Ecto neural progenitor cell (in vitro differentiated cells): ENCODE measurements around the gene ISL1.
A peak's percentile ranks its signal among the peaks of the same experiment; 100 is the strongest.

Experiments used
- DNase-seq: peaks from one replicate; pipeline ENCODE4 v3.0.0-alpha.2; 2018; ENCODE audit warnings: low spot score

ISL1 gene

DNA sequence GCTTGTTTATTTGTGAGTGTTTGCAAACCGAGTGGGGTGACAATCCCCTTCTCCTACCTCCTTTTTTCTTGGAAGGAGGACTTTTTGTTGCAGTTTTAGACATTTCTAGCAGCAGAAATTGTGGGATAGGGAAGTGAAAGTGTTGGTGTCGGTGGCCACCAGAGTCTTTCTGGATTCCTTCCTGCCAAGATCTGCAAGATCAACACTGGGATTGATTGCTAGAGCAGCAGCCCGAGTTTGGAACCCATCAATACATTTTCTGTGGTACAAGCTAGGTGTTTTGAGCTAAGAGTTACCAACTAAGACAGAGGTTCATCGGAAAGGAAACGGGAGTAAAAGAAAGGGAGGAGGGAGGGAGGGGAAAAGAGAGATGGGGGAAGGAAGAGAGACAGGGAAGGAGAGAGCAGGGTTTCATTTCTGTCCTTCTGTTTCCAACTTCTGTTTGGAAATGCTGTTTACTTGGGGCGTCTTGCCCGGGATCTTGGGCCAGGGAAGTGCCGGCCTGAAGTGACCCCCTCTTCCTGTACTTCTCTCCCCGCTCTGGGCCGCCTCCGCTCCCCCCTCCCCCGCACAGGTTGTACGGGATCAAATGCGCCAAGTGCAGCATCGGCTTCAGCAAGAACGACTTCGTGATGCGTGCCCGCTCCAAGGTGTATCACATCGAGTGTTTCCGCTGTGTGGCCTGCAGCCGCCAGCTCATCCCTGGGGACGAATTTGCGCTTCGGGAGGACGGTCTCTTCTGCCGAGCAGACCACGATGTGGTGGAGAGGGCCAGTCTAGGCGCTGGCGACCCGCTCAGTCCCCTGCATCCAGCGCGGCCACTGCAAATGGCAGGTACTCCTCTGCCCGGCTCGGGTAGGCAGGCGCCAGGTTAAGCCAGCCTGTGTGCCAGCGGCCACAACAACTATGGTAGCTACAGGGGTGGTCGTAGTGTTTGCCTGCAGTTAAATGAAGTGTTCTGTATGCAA, 4.0 kb downstream of the ISL1 start:
- peak; percentile 62 for DNase-seq

DNA sequence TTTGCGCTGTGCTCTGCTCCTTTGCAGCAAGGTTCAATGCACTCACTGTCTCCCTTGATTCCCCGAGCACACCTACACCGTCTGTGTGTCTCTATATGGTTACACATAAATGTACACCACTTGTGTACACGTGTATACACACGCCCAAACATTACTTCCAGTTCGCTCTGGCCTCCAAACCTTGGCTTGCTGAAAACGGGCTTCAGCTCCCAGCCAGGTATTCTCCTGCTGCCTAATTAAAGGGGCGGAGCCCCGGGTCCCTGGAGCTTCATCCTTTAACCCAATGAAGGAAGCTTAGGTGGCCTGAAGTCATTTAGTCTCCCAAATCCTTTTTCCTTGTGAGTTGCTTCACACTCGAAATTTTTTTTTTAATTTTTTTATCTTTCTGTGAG, 4.6 kb downstream of the ISL1 start:
- no peak for DNase-seq

DNA sequence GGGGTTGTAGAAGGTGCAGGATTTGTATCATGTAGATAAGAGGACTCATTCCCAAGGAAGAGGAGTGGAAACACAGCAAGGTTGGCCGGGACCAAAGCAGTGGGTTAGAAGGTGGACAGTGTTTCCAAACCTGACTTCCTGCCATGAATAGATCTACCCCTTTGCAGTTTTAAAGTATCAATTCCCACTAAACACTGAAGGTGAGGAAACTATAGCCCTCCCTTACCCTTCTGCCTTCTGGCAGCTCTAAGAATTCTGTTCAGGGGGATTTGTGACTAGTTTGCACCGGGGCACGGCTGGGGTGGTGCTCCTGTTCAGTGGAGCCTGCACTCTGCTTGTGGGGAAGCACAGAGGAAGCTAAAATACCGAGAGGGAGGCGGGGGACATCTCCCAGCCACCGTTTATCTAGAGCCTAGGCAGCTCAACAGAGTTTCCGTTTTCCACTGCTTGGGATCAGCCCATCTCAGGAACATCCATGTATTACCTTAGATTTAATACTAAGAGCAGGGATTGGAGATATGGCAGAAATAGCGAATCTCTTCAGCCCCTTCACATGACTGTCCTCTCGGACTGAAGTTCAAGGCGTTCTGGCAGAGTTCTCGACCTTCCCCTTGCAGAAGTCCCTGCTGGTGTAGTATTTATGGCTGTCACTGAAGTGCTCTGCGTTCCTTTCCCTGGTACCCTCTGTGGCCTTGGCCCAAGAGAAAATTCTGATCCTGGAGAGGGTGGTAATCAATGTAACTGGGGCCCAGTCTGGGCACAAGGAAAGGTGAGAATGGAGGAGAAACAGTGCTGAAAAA, 5.4 kb downstream of the ISL1 start:
- no peak for DNase-seq

DNA sequence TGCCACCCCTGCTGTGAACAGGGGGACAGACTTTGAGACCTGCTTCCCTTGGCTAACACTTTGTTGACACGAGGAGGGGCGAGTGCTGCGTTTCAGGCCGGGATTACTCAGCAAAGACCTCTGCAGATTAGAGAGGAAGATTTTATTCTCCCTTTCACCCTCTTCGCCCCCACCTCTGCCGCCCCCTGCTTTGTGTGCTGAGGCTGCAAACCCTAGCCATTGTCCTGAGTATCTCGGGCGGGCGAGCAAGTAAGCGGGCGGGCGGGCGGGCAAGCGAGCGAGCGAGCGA, 6.0 kb downstream of the ISL1 start:
- no peak for DNase-seq

DNA sequence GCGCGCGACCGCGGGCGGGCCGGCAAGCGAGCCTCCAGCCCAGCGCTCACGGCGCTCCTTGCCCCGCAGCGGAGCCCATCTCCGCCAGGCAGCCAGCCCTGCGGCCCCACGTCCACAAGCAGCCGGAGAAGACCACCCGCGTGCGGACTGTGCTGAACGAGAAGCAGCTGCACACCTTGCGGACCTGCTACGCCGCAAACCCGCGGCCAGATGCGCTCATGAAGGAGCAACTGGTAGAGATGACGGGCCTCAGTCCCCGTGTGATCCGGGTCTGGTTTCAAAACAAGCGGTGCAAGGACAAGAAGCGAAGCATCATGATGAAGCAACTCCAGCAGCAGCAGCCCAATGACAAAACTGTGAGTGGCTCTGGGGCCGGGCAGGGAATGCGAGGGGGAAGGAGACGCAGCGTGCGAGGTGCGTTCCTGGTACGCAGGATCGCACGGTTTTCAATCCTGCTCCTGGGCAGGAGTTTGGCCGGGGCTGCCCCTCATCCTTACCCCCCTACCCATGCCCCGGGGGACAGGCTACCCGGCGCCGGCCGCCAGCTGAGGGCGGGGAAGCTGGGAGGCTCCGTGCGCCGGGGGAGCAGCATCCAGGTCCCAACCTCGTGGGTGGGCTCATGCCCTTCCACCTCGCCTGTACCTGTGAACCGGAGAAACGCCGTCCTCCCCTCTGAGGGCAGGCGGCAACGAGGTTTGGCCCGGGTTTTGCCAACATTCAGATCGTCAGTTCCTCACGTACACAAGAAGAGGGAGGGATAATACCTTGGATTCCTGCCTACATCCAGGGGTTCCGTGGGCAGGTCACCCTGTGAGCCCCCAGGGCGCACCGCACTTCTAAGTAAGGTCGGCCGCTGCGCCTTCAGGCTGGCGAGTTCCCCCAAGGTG, 6.6 kb downstream of the ISL1 start:
- DNase-seq, result peak; percentile 68

DNA sequence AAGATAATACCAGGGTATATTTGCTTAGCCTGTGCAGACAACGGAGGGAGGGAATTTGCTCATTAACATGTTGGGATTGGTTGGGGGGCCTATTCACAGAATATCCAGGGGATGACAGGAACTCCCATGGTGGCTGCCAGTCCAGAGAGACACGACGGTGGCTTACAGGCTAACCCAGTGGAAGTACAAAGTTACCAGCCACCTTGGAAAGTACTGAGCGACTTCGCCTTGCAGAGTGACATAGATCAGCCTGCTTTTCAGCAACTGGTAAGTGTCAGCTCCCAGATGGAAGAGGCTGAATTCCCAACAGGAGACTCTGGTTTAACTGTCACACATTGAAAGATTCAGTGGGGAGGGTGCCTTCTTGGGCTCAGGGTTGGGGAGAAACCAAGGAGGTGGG, 7.9 kb downstream of the ISL1 start:
- DNase-seq, result no peak

DNA sequence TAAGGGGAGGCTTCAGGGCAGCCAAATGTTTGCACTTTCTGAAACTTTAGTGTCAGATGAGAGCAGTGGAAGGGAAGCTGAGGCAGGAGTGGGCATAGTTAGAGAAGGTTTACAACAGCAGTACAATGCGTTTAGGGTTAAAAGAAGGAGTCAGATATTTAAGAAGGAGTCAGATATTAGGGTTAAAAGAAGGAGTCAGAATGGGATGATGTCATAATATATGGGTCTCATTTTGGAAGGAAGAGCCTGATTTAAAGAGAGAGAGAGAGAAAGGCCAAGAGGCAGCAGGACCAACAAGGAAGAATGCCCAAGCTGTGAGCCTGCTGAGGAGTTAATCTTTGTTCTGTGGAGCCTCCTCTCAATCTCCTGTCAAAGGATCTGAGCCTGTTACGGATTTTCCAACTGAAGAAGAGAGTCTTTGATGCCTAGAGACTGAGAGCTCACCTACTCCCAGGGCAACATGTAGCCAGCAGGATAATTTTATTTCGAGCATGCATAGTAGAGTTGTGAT, 9.5 kb downstream of the ISL1 start:
- DNase-seq, result no peak

DNA sequence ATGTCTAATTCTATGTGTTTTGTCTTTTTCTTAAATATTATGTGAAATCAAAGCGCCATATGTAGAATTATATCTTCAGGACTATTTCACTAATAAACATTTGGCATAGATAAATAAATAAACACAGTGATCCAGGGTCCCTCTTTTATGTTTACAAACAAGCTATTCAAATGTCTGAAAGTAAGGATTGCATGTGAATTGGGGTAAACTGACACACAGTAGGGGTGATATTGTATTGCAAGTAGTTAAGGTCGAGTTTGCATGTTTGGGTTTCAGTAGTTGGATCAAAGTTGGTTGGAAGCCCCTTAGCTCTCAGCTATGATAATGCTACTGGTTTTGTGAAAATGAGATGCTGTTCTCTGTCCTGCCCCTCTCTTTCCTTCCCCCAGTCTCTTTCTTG, 11.4 kb downstream of the ISL1 start:
- no peak for DNase-seq

DNA sequence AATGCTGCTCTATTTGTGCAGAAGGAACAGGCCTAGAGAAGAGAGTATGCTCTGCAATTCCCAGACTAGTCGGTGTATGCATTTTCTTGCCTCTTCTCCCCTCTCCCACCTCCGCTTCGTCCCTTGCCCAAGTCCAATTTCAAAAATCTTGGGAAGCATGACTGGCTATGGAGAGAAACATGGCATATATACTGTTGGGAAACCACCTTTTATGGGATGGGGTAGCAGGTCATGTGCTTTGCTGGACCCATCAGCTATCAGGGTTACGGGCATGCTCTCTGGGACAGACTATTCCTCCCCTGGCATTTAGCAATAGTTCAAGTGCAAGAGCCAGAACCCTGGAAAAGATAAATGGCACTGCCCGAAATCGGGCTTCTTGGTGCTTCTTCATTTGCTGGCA, 12.0 kb downstream of the ISL1 start:
- DNase-seq, result no peak

DNA sequence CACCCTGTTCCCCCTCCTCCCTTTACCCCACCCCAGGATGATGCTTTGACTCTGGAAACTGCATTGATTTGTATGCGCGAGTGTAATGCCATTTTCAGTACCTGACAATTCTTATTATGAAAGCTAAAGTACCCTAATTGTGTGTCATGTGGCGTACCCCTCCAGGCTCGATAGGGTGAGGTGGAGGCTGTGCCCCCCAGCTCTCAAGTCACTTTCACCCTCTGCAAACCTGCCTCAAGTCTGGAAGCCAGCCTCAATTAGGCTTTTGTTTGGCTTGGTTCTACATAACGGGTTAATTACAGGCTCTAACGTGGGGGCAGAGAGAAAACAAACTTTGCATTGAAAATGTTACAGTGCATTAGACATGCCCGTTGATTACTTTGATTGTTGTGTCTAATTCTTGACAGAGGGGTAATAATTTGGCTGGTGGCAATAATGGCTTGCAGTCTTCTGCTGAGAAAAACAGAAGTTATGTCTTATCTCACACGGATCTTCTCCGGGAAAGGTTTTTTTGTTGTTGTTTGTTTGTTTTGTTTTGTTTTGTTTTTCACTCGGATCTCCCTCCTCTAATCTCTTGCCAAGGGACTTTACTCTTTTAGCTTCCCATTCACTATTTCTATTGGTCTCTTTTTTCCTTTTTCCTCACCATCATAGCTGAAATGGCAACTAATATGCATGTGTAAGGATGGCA, 12.6 kb downstream of the ISL1 start:
- no peak for DNase-seq

DNA sequence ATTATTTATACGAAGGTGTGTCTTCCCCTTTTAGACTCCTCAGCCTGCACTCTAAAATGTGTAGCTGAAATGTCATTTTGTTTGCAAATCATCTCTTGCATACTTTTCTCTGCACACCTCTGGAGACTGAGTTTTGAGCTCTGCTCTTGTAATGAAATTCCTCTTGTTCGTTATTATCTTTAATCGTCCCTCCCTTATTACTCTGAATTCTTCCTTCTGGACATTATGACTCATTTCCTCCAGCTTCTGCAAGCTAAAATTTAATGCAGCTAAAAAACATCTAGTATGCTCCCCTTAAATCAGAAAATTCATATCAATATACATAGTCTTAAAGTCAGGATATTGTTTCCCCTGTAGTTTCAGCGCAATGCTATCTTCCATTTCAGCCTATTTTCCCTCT, 13.5 kb downstream of the ISL1 start:
- no peak for DNase-seq

DNA sequence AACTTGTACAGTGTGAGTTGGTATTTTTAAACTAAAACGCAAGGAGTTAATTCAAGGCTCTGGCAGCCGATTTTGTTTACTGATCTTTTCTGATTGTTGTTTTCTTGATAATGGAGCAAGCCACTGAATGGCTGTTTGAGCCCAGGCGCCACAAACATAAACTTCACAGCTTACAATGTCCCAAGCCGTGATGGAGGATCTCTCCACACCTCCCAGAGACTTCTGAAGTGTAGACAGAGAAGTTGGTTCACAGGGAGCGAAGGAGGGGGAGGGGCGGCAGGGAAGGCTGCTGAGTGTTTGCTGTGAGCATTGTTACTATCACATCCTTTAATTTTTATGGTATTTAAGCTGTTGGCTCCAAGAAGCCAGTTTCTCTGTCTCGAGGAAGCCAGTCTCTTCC, 14.7 kb downstream of the ISL1 start:
- no peak for DNase-seq

DNA sequence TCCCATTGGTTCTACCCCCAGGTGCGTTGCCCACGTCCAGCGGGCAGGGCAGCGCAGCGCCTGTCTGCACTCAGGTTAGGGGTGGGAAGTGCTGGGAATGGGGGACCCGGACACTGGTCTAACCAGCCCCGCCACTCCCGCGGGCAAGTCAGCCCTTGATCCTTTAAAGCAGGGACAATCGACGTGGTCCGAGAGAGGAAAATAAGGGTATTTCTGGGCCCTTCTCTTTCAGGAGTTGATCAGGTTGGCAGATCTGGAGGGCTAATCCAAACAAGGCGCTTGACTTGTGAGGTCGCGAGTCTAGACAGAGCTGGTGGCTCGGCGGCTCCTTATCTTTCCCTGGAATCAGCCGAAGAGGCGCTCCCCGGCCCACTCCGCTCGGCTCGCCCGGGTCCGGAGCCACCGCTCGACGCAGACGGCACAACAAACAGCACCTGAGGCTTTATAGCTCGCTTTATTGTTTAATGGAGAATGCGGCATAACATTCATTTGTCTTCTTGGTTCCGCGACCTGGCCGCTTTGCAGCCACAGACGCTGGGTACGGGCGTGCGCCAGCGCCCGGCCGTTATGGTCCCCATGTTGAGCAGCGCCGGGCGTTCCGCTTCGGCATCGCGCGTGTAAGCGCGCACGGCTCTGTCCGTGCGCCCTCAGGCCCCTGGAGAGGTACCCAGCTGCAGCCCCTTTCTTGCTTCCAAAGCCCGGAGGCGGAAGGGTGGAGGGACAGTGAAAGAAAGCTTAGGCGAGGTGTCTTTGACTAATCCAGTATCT, 15.8 kb downstream of the ISL1 start:
- peak; percentile 65 for DNase-seq

DNA sequence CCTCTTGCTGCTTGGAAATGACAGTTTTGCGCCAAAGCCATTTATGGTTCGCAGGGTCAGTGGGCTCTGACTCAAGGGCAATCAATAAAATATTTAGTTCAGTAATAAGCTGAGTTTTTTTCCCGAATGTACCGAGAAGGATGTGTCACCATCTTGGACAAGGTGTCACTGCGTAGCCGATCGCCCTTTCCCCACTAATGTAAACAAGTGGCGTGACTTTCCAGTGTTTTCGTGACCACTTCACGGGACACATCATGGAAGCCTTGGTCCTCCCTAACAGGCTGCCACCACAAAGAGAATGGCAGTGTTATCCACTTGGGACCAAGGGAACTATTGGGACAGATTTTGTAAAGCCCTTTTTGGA, 16.4 kb downstream of the ISL1 start:
- no peak for DNase-seq

DNA sequence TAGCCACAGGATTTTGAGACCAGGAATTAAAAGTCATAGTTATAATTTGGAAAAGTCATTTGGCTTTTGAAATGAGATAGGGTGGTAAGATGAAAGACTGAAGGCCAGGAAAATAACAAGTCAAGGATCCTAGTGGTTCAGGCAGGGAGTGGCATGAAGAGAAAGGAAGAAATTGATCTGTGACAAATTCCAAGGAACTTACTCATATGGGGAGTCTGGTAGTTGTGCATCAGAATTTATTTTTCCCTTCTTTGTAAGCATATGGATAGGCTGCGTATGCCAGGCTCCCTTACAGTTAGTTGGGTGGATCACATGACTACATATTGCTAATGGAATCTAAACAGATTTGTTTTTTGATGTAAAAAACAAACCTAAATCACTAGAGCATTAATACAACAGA, 21.0 kb downstream of the ISL1 start:
- DNase-seq, result no peak

DNA sequence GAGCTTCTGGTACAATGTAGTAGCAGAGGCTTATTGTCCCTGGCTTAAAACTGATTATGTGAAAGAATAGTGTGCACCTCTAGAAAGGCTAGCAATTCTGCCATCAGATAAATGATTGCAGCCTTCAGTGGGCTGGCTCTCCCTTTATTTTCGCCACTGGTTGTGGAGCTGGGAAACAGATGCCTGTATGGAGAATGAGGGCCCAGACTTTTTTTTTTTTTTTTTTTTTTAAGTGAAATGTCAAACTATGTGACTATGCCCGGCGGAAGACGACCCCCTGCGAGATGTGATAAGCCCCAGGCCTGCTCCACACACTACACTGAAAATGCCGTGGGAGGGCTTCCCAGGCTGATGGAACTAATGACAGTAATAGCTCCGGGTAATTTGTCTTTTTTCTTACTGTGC, 28.7 kb downstream of the ISL1 start:
- no peak for DNase-seq

DNA sequence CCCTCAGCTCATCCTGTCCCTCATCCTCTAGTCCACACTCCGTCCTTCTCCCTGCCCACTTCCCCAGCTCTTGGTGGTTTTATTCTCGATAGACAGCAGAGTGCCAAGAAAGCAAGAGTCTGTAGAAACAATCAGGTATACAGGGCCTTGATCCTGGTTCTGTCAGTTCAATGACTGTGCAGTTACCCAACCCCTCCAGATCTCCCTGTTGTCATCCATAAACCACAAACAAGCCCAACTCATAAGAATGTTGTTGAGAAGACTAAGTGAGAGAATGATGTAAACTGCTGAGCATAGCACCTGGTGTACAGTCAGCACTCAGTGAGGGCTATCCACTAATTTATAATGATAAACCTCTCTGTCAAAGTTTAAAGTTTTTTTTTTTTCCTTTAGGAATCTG, 31.3 kb downstream of the ISL1 start:
- no peak for DNase-seq

DNA sequence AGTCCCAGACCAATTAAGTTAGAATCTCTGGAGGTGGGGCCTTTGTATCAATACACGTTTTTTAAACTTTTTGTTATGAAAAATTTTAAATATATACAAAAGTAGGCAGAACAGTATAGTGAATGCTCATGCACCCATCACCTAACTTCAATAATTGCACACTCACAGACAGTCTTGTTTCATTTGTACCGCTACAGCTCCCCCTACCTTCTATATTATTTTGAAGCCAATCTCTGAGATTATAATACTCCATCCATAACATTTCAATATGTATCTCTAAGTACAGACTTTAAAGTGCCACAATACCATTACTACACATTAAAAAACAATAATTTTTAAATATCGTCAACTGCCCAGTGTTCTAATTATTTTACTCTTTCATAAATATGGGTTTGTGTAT, 32.9 kb downstream of the ISL1 start:
- DNase-seq, result no peak

DNA sequence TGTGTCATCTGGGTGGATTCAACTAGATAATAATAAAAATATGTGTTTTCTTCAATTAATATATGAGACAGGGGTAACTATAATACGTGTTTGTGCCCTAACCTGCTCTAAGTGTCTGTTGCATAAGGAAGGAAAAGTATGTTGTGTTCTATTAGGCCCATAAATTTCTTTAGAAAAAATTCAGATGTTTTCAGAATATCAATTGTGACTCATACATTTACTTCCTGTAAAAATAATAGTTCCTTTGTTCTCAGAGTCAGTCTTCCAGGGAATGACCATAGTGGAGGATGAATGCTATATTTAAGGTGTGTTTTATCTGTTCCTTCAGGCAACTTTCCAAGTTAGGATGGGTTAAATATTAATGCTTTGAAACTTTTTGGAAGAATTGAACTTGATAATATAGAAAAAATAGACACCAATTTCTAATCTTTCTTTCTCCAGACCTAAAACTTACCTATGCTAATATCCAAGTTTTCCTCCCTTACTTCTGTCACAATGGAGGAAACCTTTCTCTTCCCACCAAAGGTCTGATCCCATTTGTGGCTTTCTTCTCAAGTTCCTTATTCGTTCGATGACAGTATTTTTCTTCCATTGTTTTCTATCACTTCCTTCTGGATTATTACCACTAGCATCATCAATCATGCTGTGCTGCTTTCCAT, 49.9 kb downstream of the ISL1 start:
- no peak for DNase-seq

DNA sequence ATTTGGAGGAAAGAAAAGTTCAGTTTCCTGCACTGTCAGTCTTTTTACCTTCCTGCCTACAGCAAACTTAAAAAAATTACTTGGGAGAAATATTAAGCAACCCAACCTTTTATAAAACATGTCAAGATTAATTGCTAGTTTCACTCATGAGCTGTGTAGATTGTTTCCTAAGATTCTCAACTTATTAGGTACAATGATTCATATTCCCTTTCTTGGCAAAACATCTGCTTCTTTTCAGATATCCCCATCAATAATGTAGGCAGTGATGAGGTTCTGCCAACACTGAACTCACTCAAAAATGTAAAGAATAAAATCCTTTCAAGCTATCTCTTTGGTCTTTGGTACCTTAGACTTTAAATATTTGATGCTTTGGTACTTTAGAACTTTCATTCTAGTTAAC, 56.0 kb downstream of the ISL1 start:
- no peak for DNase-seq
